K562 (cell line): ENCODE measurements around the gene SIRT4. TPM values are rescaled to one million over a fixed set of nuclear protein-coding genes. Genes with fewer than 3 reads are reported as not detected.

Experiments used
- ATAC-seq: fragments of 200-7000 bp; cut with Tn5 transposase; 3 replicates; pipeline ENCODE4 v1.9.1; 2020; ENCODE audit warnings: moderate library complexity
- BruUV-seq: library from RNA; stranded (reverse); fragments of 400-500 nt; replicated peaks from 2 replicates; lab custom pipeline; 2021; lab: Mats Ljungman, UMichigan
- CTCF ChIA-PET: fragments of 300-600 bp; formaldehyde crosslinking; extraction: SDS; loops from one replicate; lab custom pipeline; 2021; ENCODE audit warnings: low intra/inter-chr PET ratio; lab: Yijun Ruan, JAX
- POLR2A ChIA-PET: fragments of 300-600, 350-650 bp; sonication (Branson Sonifier 250); formaldehyde crosslinking; extraction: SDS; loops from one replicate; lab custom pipeline; 2021; ENCODE audit warnings: antibody characterized with exemption, inconsistent platforms; lab: Yijun Ruan, JAX
- DNase-seq, 4 experiments: peaks; one replicate each; pipeline versions ENCODE4 v3.0.0 to v3.0.0-alpha.2; 2011 to 2018; ENCODE audit warnings: low spot score in 3 of 4, mixed read lengths in 3 of 4; ENCODE audit errors: extremely low read depth in 1 of 4
- FAIRE-seq: peaks from 2 replicates; lab custom pipeline; 2011; peaks lifted over from hg19 to GRCh38; lab: Jason Lieb, UNC
- H2AFZ ChIP-seq: 2 replicates; pipeline ENCODE4 v1.6.0; 2011; ENCODE audit warnings: low read depth, low read length, control low read depth, inconsistent platforms
- H3K27ac ChIP-seq: fragments of 200-600 bp; 3 replicates; pipeline ENCODE4 v1.8.0; 2011; ENCODE audit warnings: low read depth, mild to moderate bottlenecking, control low read depth, inconsistent platforms, low read length, moderate library complexity, mixed read lengths; ENCODE audit errors: extremely low read depth
- H3K27me3 ChIP-seq, 2 experiments: fragments of 300-600 bp in 1 of 2; 2 replicates in 1 of 2; 3 replicates in 1 of 2; pipeline versions ENCODE4 v1.6.0 to v1.8.0; 2011; ENCODE audit warnings: inconsistent platforms in 2 of 2, low read length in 2 of 2, mild to moderate bottlenecking in 1 of 2, mixed read lengths in 1 of 2, moderate library complexity in 1 of 2; ENCODE audit not compliant: control insufficient read depth in 2 of 2, insufficient read depth in 2 of 2
- H3K36me3 ChIP-seq: fragments of 300-600 bp; 3 replicates; pipeline ENCODE4 v1.8.0; 2011; ENCODE audit warnings: mild to moderate bottlenecking, low read length, inconsistent platforms; ENCODE audit not compliant: control insufficient read depth, insufficient read depth
- H3K4me1 ChIP-seq, 2 experiments: fragments of 200-600 bp in 1 of 2; replicated peaks in 1 of 2; 2 replicates in 1 of 2; 3 replicates in 1 of 2; pipeline versions ENCODE4 v1.5.1 to v1.8.0; 2011; ENCODE audit warnings: inconsistent platforms in 2 of 2, low read length in 2 of 2, mild to moderate bottlenecking in 1 of 2, mixed read lengths in 1 of 2, moderate library complexity in 1 of 2; ENCODE audit not compliant: control insufficient read depth in 2 of 2, insufficient read depth in 2 of 2
- H3K4me2 ChIP-seq: 2 replicates; pipeline ENCODE4 v1.6.1; 2011; ENCODE audit warnings: low read length, control low read depth, inconsistent platforms, mixed read lengths; ENCODE audit not compliant: insufficient read depth
- H3K4me3 ChIP-seq: fragments of 200-600 bp; sonication (generic), shearing (Covaris generic); 2 replicates; pipeline ENCODE4 v1.5.1; 2016; ENCODE audit warnings: control low read depth, inconsistent platforms
- H3K79me2 ChIP-seq: fragments of 200-600 bp; 3 replicates; pipeline ENCODE4 v1.8.0; 2011; ENCODE audit warnings: low read length, inconsistent platforms; ENCODE audit not compliant: control insufficient read depth, insufficient read depth
- H3K9ac ChIP-seq, 2 experiments: 2 replicates each; pipeline versions ENCODE4 v1.6.0 to v1.6.1; 2011; ENCODE audit warnings: low read depth in 2 of 2, low read length in 2 of 2, control low read depth in 1 of 2, inconsistent platforms in 1 of 2, mild to moderate bottlenecking in 1 of 2, mixed read lengths in 1 of 2; ENCODE audit not compliant: insufficient read depth in 1 of 2
- H3K9me1 ChIP-seq: one replicate; pipeline ENCODE4 v1.6.0; 2011; ENCODE audit warnings: inconsistent platforms, mild to moderate bottlenecking, low read length, moderate library complexity; ENCODE audit not compliant: control insufficient read depth, insufficient read depth
- H3K9me3 ChIP-seq: replicated peaks from 2 replicates; pipeline ENCODE4 v1.5.1; 2011; ENCODE audit warnings: low read depth, low read length, inconsistent platforms; ENCODE audit not compliant: control insufficient read depth, insufficient read depth
- H4K20me1 ChIP-seq: replicated peaks from 2 replicates; pipeline ENCODE4 v1.6.1; 2011; ENCODE audit warnings: low read length, inconsistent platforms, mixed read lengths; ENCODE audit not compliant: control insufficient read depth, insufficient read depth
- E4F1 ChIP-seq: fragments of 250-450 bp; sonication (Bioruptor Pico); IDR thresholded peaks from 2 replicates; pipeline ENCODE4 v1.5.0; 2021; ENCODE audit warnings: mild to moderate bottlenecking, borderline replicate concordance
- LCOR ChIP-seq: sonication (generic); formaldehyde crosslinking; IDR thresholded peaks from 2 replicates; pipeline ENCODE4 v1.8.0; 2022; ENCODE audit warnings: mild to moderate bottlenecking, missing genetic modification reagents
- ZBTB17 ChIP-seq: fragments of 450-650 bp; formaldehyde crosslinking; IDR thresholded peaks from 2 replicates; pipeline ENCODE4 v1.4.0; 2020; ENCODE audit warnings: mild to moderate bottlenecking
- WGBS: fragments of 100-300 bp; shearing (Covaris generic); methylation state at CpG from one replicate; pipeline ENCODE4 v1.1.6; 2016; ENCODE audit warnings: low coverage, mixed read lengths; ENCODE audit not compliant: insufficient coverage; ENCODE audit errors: missing lambda C conversion rate; 5-methylcytosine and 5-hydroxymethylcytosine counted together
- in situ Hi-C: fragments of 300-500 bp; cut with MboI; formaldehyde crosslinking; loops from 4 replicates; pipeline ENCODE4 v1.15.0; 2018; ENCODE audit warnings: inconsistent platforms, mixed read lengths
- intact Hi-C: fragments of 100-400 bp; cut with micrococcal nuclease; formaldehyde crosslinking; loops from 2 replicates; pipeline ENCODE4 v1.14.2; 2022
- polyA plus RNA-seq, 8 experiments: library from polyadenylated mRNA; depleted of rRNA in 4 of 8; stranded (reverse) in 5 of 8; unstranded in 3 of 8; fragments of >200 nt; fragmentation: Nextera tagmentation in 2 of 8; fragmentation: Illumina TruSeq in 1 of 8; extraction: Ambion mirVana in 2 of 8; extraction: Trizol in 1 of 8; gene quantifications; 2 replicates each; pipeline versions ENCODE4 v1.2.1 to v1.2.3, GENCODE V29; 2011 to 2014; ENCODE audit warnings: inconsistent platforms in 1 of 8, missing spikeins in 1 of 8
- total RNA-seq, 7 experiments: library from RNA; depleted of rRNA in 6 of 7; stranded (reverse); fragments of >200 nt in 6 of 7; fragmentation: Illumina TruSeq in 2 of 7; extraction: Trizol in 2 of 7; gene quantifications; 2 replicates each; pipeline versions ENCODE4 v1.2.1 to v1.2.3, GENCODE V29; 2011 to 2021; ENCODE audit warnings: low replicate concordance in 1 of 7

Gene SIRT4
- total and polyA plus RNA-seq, 9 of the 15 experiments (the other 6 are each of a cell fraction or from before 2014, with no cell fraction given) = 0.86 to 5.2 (median 2.4) TPM

DNA sequence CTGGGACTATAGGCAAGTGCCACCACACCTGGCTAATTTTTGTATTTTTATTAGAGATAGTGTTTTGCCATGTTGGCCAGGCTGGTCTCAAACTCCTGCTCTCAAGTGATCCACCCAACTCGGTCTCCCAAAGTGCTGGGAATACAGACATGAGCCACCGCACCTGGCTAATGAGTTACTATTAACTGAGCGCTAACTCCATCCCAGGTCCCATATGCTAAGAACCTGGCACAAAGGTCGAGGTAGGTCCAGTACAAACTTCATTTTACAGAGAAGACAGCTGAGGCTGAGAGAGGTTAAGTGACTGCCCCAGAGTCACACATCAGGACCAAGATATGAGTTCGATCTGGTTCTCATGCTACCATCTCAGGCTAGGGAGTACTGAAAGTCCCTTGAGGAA lies 29.9 kb downstream of the SIRT4 start:
- H3K9me3 ChIP-seq = peaks cover 4% of the 10 kb centered on the region; the same call in 1 of the 2 replicates
- H3K4me2 ChIP-seq = no peak overlapping the region
- H2AFZ ChIP-seq = no peak overlapping the region
- H4K20me1 ChIP-seq = peaks cover 5% of the 10 kb centered on the region; the same call in 1 of the 2 replicates
- H3K27ac ChIP-seq = no peak overlapping the region
- no peaks in the 10 kb centered on the region; a peak in 1 of 5 replicates for H3K4me1 ChIP-seq
- CTCF ChIA-PET = no interaction called here
- H3K4me3 ChIP-seq = no peak overlapping the region
- no peak for DNase-seq
- in situ Hi-C loops = loop anchor here (25.0 kb wide), 1 partner anchor 330 kb away; no protein-coding TSS in a partner anchor
- no TSS peak for BruUV-seq
- intact Hi-C loops = no loop called here
- H3K9ac ChIP-seq = no peak overlapping the region
- TF ChIP-seq LCOR (CRISPR knock-in tag) (no peak), ZBTB17 (CRISPR knock-in tag) (no peak), E4F1 (no peak)
- TF ChIP-seq, all 486 proteins: peak for 0
- Histone ChIP-seq H3K9me1 (no peaks in the 10 kb centered on the region), H3K36me3 (no peaks in the 10 kb centered on the region), H3K79me2 (no peaks in the 10 kb centered on the region), H3K27me3 (peaks cover 20 to 25% of the 10 kb centered on the region in 2 experiments; a peak in 3 of 5 replicates)
- ATAC-seq = no peak
- FAIRE-seq = no peak
- POLR2A ChIA-PET = interaction anchor here (0.7 kb wide), 1 partner anchor 278 kb away, joined by 3 read pairs; no protein-coding TSS in a partner anchor
- 17% methylated on average over 5 of the region's 5 CpGs for WGBS
